BE2C (cell line): ENCODE measurements around the gene KIF14.
"Not testable (repeated sequence)": the region's sequence is repeated elsewhere in the genome, so short reads cannot be mapped to it uniquely, and the experiment has no call there.

Experiments
- DNase-seq: peaks from one replicate; pipeline ENCODE4 v3.0.0-alpha.2; 2020
- H3K27me3 ChIP-seq: fragments of 250-450 bp; sonication (Bioruptor Pico); 2 replicates; pipeline ENCODE4 v1.5.1; 2020; ENCODE audit warnings: mild to moderate bottlenecking
- H3K36me3 ChIP-seq: fragments of 250-450 bp; sonication (Bioruptor Pico); 2 replicates; pipeline ENCODE4 v1.5.1; 2020; ENCODE audit warnings: mild to moderate bottlenecking
- H3K4me1 ChIP-seq: fragments of 250-450 bp; sonication (Bioruptor Pico); 2 replicates; pipeline ENCODE4 v1.5.1; 2020
- H3K4me3 ChIP-seq: 2 replicates; pipeline ENCODE4 v1.5.1; 2011; ENCODE audit warnings: low read depth, low read length
- H3K9me3 ChIP-seq: fragments of 250-450 bp; sonication (Bioruptor Pico); 2 replicates; pipeline ENCODE4 v1.5.1; 2020
- CTCF ChIP-seq: IDR thresholded peaks from 2 replicates; pipeline ENCODE4 v1.5.1; 2012; ENCODE audit warnings: mild to moderate bottlenecking, low read depth, low read length

Gene KIF14

GRCh38 chr1:200638073-200638472, 17.5 kb upstream of the KIF14 start:
- H3K9me3 ChIP-seq: no peaks in the 10 kb centered on the region
- 0 out of 2 replicates have a peak, but pooled peaks have one; percentile 10 for TF ChIP-seq CTCF
- no peak for DNase-seq
- peaks cover 9% of the 10 kb centered on the region for H3K4me1 ChIP-seq
- no peaks in the 10 kb centered on the region for H3K27me3 ChIP-seq
- H3K36me3 ChIP-seq: no peaks in the 10 kb centered on the region
- no peak overlapping the region for H3K4me3 ChIP-seq

- H3K4me3 ChIP-seq: no peak overlapping the region
- no peaks in the 10 kb centered on the region for H3K27me3 ChIP-seq
- no peaks in the 10 kb centered on the region for H3K36me3 ChIP-seq
- no peaks in the 10 kb centered on the region for H3K9me3 ChIP-seq
- peaks cover 9% of the 10 kb centered on the region for H3K4me1 ChIP-seq
- no peak for TF ChIP-seq CTCF
- no peak for DNase-seq
Measured at GRCh38 chr1:200636681-200637080, 16.1 kb upstream of the KIF14 start.

- no peaks in the 10 kb centered on the region for H3K36me3 ChIP-seq
- no peaks in the 10 kb centered on the region for H3K4me1 ChIP-seq
- no peak for DNase-seq
- H3K4me3 ChIP-seq: no peak overlapping the region
- TF ChIP-seq CTCF: peak; percentile 45; the same call in 1 of the 2 replicates
- no peaks in the 10 kb centered on the region for H3K27me3 ChIP-seq
- no peaks in the 10 kb centered on the region for H3K9me3 ChIP-seq
Measured at GRCh38 chr1:200634261-200635122, 13.9 kb upstream of the KIF14 start.

- no peak for TF ChIP-seq CTCF
- Histone ChIP-seq H3K4me1 (0 out of 2 replicates have a peak, but pooled peaks cover 3% of the 10 kb centered on the region), H3K36me3 (no peaks in the 10 kb centered on the region), H3K9me3 (no peaks in the 10 kb centered on the region), H3K4me3 (no peak overlapping the region), H3K27me3 (no peaks in the 10 kb centered on the region)
- no peak for DNase-seq
Measured at GRCh38 chr1:200631375-200631774, 10.8 kb upstream of the KIF14 start.

GRCh38 chr1:200630515-200630899, 10.0 kb upstream of the KIF14 start:
- H3K9me3 ChIP-seq, H3K4me3 ChIP-seq, H3K27me3 ChIP-seq, H3K36me3 ChIP-seq, DNase-seq, H3K4me1 ChIP-seq: not testable (repeated sequence)

GRCh38 chr1:200629876-200630514, 9.4 kb upstream of the KIF14 start:
- DNase-seq: no peak
- no peaks in the 10 kb centered on the region for H3K9me3 ChIP-seq
- TF ChIP-seq CTCF: no peak
- H3K4me3 ChIP-seq: no peak overlapping the region
- H3K4me1 ChIP-seq: 0 out of 2 replicates have a peak, but pooled peaks cover 3% of the 10 kb centered on the region
- no peaks in the 10 kb centered on the region for H3K36me3 ChIP-seq
- no peaks in the 10 kb centered on the region for H3K27me3 ChIP-seq
